ENCODE data around the gene FPR2. TPM values are rescaled to one million over a fixed set of nuclear protein-coding genes. Genes with fewer than 3 reads are reported as not detected.

The FPR2 gene
- total and polyA plus RNA-seq, 2 experiments from 2014 or later: not detected

GRCh38 chr19:51786646-51787494, 25.9 kb downstream of the FPR2 start (continued):
- TF ChIP-seq CTCF (conservative IDR thresholded peaks at IDR 0.05; ENCODE audit: low read depth in 2 of 2): no peak
- TF ChIP-seq ZNF114 (CRISPR knock-in tag; IDR thresholded peaks at IDR 0.05): no peak
- TF ChIP-seq ETS1 (IDR thresholded peaks at IDR 0.05): no peak
- no peak for TF ChIP-seq JUNB (IDR thresholded peaks at IDR 0.05; ENCODE audit: unreplicated experiment)
- no peak for TF ChIP-seq CREB1 (CRISPR knock-in tag; IDR thresholded peaks at IDR 0.05; ENCODE audit: low read depth)
- TF ChIP-seq REST (IDR thresholded peaks at IDR 0.05; ENCODE audit: unreplicated experiment): no peak
- TF ChIP-seq POLR2AphosphoS5 (IDR thresholded peaks at IDR 0.05; ENCODE audit: low read depth): no peak
- TF ChIP-seq STAT1 (IDR thresholded peaks at IDR 0.05; ENCODE audit: unreplicated experiment): no peak

- Histone ChIP-seq H2AFZ (no peak overlapping the region), H3K4me2 (no peak overlapping the region), H4K20me1 (replicated peaks; ENCODE audit: insufficient read depth) (no peaks in the 10 kb centered on the region), H3K79me2 (replicated peaks; ENCODE audit: insufficient read depth) (no peaks in the 10 kb centered on the region), H3K36me3 (ENCODE audit: insufficient read depth) (no peaks in the 10 kb centered on the region), H3K4me1 (ENCODE audit: insufficient read depth) (no peaks in the 10 kb centered on the region), H3K9me2 (ENCODE audit: insufficient read depth) (peaks cover 4% of the 10 kb centered on the region; the same call in 1 of the 2 replicates), H3F3A (replicated peaks; ENCODE audit: low read depth) (no peaks in the 10 kb centered on the region), H3K4me3 (no peak overlapping the region), H3K27me3 (ENCODE audit: insufficient read depth) (no peaks in the 10 kb centered on the region), H3K27ac (ENCODE audit: low read depth) (no peak overlapping the region)
- peaks cover 45% of the 10 kb centered on the region for H3K9me3 Mint-ChIP-seq
- peaks cover 4% of the 10 kb centered on the region; the same call in 2 of the 3 replicates for H3K36me3 Mint-ChIP-seq (ENCODE audit: low read depth)
- TF ChIP-seq EZH2 (IDR thresholded peaks at IDR 0.05; ENCODE audit: low read depth, unreplicated experiment) (no peak), CTCF (conservative IDR thresholded peaks at IDR 0.05; ENCODE audit: low read depth in 2 of 2) (no peak), STAT1 (IDR thresholded peaks at IDR 0.05; ENCODE audit: unreplicated experiment) (no peak)
- ATAC-seq (no peak), DNase-seq (ENCODE audit: low spot score) (no peak)
- no peak overlapping the region for H3K4me3 Mint-ChIP-seq
- no peaks in the 10 kb centered on the region for H3K4me1 Mint-ChIP-seq
- H3K27ac Mint-ChIP-seq: no peak overlapping the region
- no peaks in the 10 kb centered on the region for H3K27me3 Mint-ChIP-seq (ENCODE audit: insufficient read depth, low read depth, poor library complexity)
Measured at GRCh38 chr19:51788029-51788428, 27.0 kb downstream of the FPR2 start.
